OCI-LY7 (cell line): ENCODE measurements around the gene UBFD1. TPM values are rescaled to one million over a fixed set of nuclear protein-coding genes. Genes with fewer than 3 reads are reported as not detected.
A peak's percentile ranks its signal among the peaks of the same experiment; 100 is the strongest.

Experiments
- BruUV-seq: library from RNA; stranded (reverse); fragments of 400-500 nt; replicated peaks from 2 replicates; lab custom pipeline; 2021; lab: Mats Ljungman, UMichigan
- CTCF ChIA-PET: fragments of 300-600 bp; sonication (Branson Sonifier 250); formaldehyde crosslinking; loops from one replicate; lab custom pipeline; 2022; ENCODE audit warnings: antibody characterized with exemption; ENCODE audit not compliant: unreplicated experiment; lab: Charles Lee
- POLR2A ChIA-PET: fragments of 300-600 bp; sonication (Branson Sonifier 250); formaldehyde crosslinking; loops from one replicate; lab custom pipeline; 2022; ENCODE audit warnings: antibody characterized with exemption; lab: Charles Lee
- DNase-seq: peaks from one replicate; pipeline ENCODE4 v3.0.0-alpha.2; 2015; ENCODE audit warnings: low spot score
- H2AFZ ChIP-seq: fragments of 200-600 bp; sonication (generic), shearing (Covaris generic); 2 replicates; pipeline ENCODE4 v1.6.1; 2014; ENCODE audit warnings: mild to moderate bottlenecking, antibody characterized with exemption, low read length, moderate library complexity
- H3K27ac ChIP-seq: fragments of 200-600 bp; sonication (generic); 2 replicates; pipeline ENCODE4 v1.5.1; 2014; ENCODE audit warnings: mixed run types, low read depth, mild to moderate bottlenecking, moderate library complexity, low read length, inconsistent platforms; ENCODE audit not compliant: poor library complexity, severe bottlenecking
- H3K36me3 ChIP-seq: fragments of 200-600 bp; sonication (generic); 2 replicates; pipeline ENCODE4 v1.6.1; 2014; ENCODE audit warnings: mild to moderate bottlenecking, antibody characterized with exemption, low read length, moderate library complexity, mixed read lengths; ENCODE audit not compliant: insufficient read depth
- H3K4me1 ChIP-seq: fragments of 200-600 bp; sonication (generic); 2 replicates; pipeline ENCODE4 v1.5.1; 2014; ENCODE audit warnings: mild to moderate bottlenecking, low read length; ENCODE audit not compliant: insufficient read depth, poor library complexity, severe bottlenecking
- H3K4me2 ChIP-seq: fragments of 200-600 bp; sonication (generic); 2 replicates; pipeline ENCODE4 v1.6.1; 2014; ENCODE audit warnings: mild to moderate bottlenecking, low read length
- H3K4me3 ChIP-seq: fragments of 200-600 bp; sonication (generic); 2 replicates; pipeline ENCODE4 v1.5.1; 2014; ENCODE audit warnings: mild to moderate bottlenecking, low read depth, low read length; ENCODE audit not compliant: poor library complexity, severe bottlenecking
- H3K79me2 ChIP-seq: fragments of 200-600 bp; sonication (generic); 2 replicates; pipeline ENCODE4 v1.6.1; 2016; ENCODE audit warnings: low read depth, mild to moderate bottlenecking, low read length, moderate library complexity, mixed read lengths; ENCODE audit not compliant: insufficient read depth
- H3K9me2 ChIP-seq: fragments of 200-600 bp; sonication (generic); 2 replicates; pipeline ENCODE4 v1.6.1; 2016; ENCODE audit warnings: mild to moderate bottlenecking, low read length, mixed read lengths; ENCODE audit not compliant: insufficient read depth
- H3K9me3 ChIP-seq: fragments of 200-600 bp; sonication (generic); 2 replicates; pipeline ENCODE4 v1.6.1; 2014; ENCODE audit warnings: mild to moderate bottlenecking, mixed run types, low read length, mixed read lengths
- H4K20me1 ChIP-seq: fragments of 200-600 bp; sonication (generic); 2 replicates; pipeline ENCODE4 v1.6.1; 2014; ENCODE audit warnings: mild to moderate bottlenecking, antibody characterized with exemption, low read length, moderate library complexity, mixed read lengths; ENCODE audit not compliant: insufficient read depth
- EZH2phosphoT487 ChIP-seq: fragments of 200-600 bp; sonication (generic); IDR thresholded peaks from 2 replicates; pipeline ENCODE4 v1.6.1; 2018; ENCODE audit warnings: low read depth, borderline replicate concordance, mild to moderate bottlenecking, mixed run types, antibody characterized with exemption, low read length, moderate library complexity, mixed read lengths
- intact Hi-C: fragments of 100-400 bp; cut with micrococcal nuclease; formaldehyde crosslinking; loops from one replicate; pipeline ENCODE4 v1.10.0; 2022; ENCODE audit not compliant: unreplicated experiment
- total RNA-seq, 2 experiments: library from RNA; depleted of rRNA in 1 of 2; stranded (reverse); fragments of >200 nt in 1 of 2; shearing (Covaris generic) in 1 of 2; gene quantifications; 2 replicates each; pipeline ENCODE4 v1.2.3, GENCODE V29; 2014 to 2022
- TF ChIP-seq, protein P1 (sequence below): fragments of 200-600 bp; sonication (generic); conservative IDR thresholded peaks from 2 replicates; pipeline ENCODE4 v1.5.1; 2014; ENCODE audit warnings: mild to moderate bottlenecking, antibody characterized with exemption, low read length, moderate library complexity, mixed read lengths

The UBFD1 gene
- total RNA-seq, 2 experiments from 2014 or later: 42.4 to 67.1 TPM

DNA sequence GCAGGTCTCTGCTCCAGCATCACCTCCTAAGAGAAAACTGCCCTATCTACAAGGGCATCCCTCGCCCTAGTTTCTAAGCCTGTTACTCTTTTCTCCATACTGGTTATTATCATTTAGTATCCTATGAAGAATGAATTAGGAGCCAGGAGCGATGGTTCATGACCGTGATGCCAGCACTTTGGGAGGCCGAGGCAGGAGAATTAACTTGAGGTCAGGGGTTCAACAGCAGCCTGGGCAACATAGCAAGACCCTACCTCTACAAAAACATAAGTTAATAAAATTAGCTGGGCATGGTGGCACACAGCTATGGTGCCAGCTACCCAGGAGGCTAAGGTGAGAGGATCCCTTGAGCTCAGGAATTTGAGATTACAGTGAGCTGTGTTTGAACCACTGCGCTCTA is 7.6 kb upstream of the UBFD1 start:
- POLR2A ChIA-PET: no interaction called here
- no peak overlapping the region for H2AFZ ChIP-seq
- no TSS peak for BruUV-seq
- peaks cover 94% of the 10 kb centered on the region for H3K36me3 ChIP-seq
- no peak for DNase-seq
- no peak overlapping the region for H3K27ac ChIP-seq
- H4K20me1 ChIP-seq: no peaks in the 10 kb centered on the region
- H3K4me2 ChIP-seq: no peak overlapping the region
- peaks cover 19% of the 10 kb centered on the region; the same call in 1 of the 2 replicates for H3K79me2 ChIP-seq
- no peaks in the 10 kb centered on the region for H3K9me3 ChIP-seq
- no peaks in the 10 kb centered on the region for H3K9me2 ChIP-seq
- intact Hi-C loops: loop anchor here (5.0 kb wide), 1 partner anchor 78 kb away; no protein-coding TSS in a partner anchor
- CTCF ChIA-PET: no interaction called here
- peaks cover 10% of the 10 kb centered on the region for H3K4me1 ChIP-seq
- TF ChIP-seq, protein P1, sequence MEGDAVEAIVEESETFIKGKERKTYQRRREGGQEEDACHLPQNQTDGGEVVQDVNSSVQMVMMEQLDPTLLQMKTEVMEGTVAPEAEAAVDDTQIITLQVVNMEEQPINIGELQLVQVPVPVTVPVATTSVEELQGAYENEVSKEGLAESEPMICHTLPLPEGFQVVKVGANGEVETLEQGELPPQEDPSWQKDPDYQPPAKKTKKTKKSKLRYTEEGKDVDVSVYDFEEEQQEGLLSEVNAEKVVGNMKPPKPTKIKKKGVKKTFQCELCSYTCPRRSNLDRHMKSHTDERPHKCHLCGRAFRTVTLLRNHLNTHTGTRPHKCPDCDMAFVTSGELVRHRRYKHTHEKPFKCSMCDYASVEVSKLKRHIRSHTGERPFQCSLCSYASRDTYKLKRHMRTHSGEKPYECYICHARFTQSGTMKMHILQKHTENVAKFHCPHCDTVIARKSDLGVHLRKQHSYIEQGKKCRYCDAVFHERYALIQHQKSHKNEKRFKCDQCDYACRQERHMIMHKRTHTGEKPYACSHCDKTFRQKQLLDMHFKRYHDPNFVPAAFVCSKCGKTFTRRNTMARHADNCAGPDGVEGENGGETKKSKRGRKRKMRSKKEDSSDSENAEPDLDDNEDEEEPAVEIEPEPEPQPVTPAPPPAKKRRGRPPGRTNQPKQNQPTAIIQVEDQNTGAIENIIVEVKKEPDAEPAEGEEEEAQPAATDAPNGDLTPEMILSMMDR: no peak
- TF ChIP-seq EZH2phosphoT487: no peak
- H3K4me3 ChIP-seq: no peak overlapping the region

DNA sequence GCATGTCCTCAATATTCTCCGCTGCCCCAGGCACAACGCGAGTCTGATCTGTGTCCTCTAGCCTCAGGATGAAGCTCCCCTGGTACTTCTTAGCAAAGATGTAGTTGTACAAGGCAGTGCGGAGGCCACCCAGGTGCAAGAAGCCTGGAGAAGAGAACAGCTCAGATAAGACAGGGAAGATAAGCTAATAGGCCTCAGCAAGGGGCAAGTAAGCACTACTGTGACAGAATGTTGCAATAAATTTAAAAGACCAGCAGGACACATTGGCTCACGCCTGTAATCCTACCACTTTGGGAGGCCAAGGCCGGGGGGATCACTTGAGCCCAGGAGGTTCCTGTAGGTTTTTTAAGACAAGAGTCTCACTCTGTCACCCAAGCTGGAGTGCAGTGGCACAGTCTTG is 5.4 kb upstream of the UBFD1 start:
- POLR2A ChIA-PET: interaction anchor here (1.0 kb wide), 1 partner anchor 45 kb away, joined by 3 read pairs; no protein-coding TSS in a partner anchor
- Histone ChIP-seq H3K4me1 (peaks cover 27% of the 10 kb centered on the region), H3K9me3 (no peaks in the 10 kb centered on the region), H3K9me2 (no peaks in the 10 kb centered on the region), H3K4me3 (no peak overlapping the region), H3K79me2 (peaks cover 39% of the 10 kb centered on the region), H2AFZ (no peak overlapping the region), H3K27ac (no peak overlapping the region), H3K4me2 (no peak overlapping the region), H4K20me1 (no peaks in the 10 kb centered on the region), H3K36me3 (peaks cover 71% of the 10 kb centered on the region)
- CTCF ChIA-PET: no interaction called here
- TF ChIP-seq, protein P1: no peak
- no peak for TF ChIP-seq EZH2phosphoT487
- DNase-seq: no peak
- intact Hi-C loops: no loop called here
- no TSS peak for BruUV-seq

DNA sequence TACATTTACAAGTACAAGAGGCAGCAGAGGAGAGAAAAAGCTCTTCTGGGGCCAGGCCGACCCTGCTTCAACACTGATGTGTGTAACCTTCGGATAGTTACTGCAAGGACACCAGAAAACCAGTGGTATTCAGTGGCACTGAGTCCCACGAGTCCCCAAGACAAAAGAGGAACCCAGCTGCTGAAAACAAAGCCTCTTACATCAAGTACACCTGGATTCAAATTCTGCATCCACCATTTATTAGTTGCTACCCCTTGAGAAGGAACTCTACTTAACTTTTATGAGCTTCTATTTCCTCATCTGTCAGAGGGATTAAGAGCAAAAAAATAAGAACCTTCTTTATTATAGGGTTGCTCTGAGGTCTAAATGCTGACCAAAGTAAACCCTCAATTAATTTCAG is 3.0 kb upstream of the UBFD1 start:
- Histone ChIP-seq H3K79me2 (peaks cover 59% of the 10 kb centered on the region), H3K4me3 (peak overlapping the region; percentile 10), H3K4me2 (peak overlapping the region; percentile 97)

More for the DNA sequence above, 3.0 kb upstream of the UBFD1 start:
- peak overlapping the region; percentile 78 for H3K27ac ChIP-seq
- intact Hi-C loops: no loop called here
- H3K9me2 ChIP-seq: no peaks in the 10 kb centered on the region
- CTCF ChIA-PET: interaction anchor here (1.1 kb wide), 1 partner anchor 42 kb away, joined by 3 read pairs; the partner anchor contains the start of gene NDUFAB1
- H2AFZ ChIP-seq: no peak overlapping the region
- BruUV-seq: no TSS peak
- DNase-seq: peak; percentile 63
- no peaks in the 10 kb centered on the region for H3K9me3 ChIP-seq
- POLR2A ChIA-PET: interaction anchor here (0.6 to 2.8 kb wide), 11 partner anchors 9 to 96 kb away, joined by 3 to 12 read pairs (median 3); no protein-coding TSS in a partner anchor
- H4K20me1 ChIP-seq: no peaks in the 10 kb centered on the region; the same call in 1 of the 2 replicates
- H3K4me1 ChIP-seq: peaks cover 41% of the 10 kb centered on the region
- no peak for TF ChIP-seq EZH2phosphoT487
- TF ChIP-seq, protein P1: no peak
- H3K36me3 ChIP-seq: peaks cover 57% of the 10 kb centered on the region
